A673 (cell line): ENCODE measurements around the gene WNT16.

ENCODE experiments used
- EZH2 ChIP-seq: fragments of 200-600 bp; sonication (generic); IDR thresholded peaks from 2 replicates; pipeline ENCODE4 v1.6.1; 2017; ENCODE audit warnings: borderline replicate concordance, low read depth, mild to moderate bottlenecking, mixed read lengths, antibody characterized with exemption, low read length; ENCODE audit not compliant: poor library complexity, severe bottlenecking
- TF ChIP-seq, protein P1 (sequence below): fragments of 300-800, 200-600 bp; sonication (generic); conservative IDR thresholded peaks from 2 replicates; pipeline ENCODE4 v1.5.1; 2017; ENCODE audit warnings: low read depth, mild to moderate bottlenecking, antibody characterized with exemption, low read length, moderate library complexity, mixed read lengths

DNA sequence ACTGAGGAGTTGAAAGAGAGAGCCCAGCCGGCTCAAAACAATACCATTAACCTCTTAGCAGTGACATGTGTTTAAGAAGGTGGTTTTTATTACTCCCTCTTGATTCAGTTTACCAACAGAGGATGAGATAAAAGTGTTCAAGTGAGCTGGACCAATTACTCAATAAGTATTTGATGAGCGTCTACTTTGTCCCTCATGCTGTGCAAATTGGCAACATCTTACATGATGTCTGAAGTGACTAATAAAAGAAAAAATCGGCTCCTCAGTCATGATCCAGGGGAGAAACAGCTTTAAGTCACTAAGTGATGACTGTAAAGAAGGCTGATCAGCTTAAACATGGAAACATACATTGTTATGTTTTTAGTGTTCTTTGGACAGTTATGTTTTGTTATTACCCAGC lies 7.8 kb downstream of the WNT16 start:
- TF ChIP-seq, protein P1, sequence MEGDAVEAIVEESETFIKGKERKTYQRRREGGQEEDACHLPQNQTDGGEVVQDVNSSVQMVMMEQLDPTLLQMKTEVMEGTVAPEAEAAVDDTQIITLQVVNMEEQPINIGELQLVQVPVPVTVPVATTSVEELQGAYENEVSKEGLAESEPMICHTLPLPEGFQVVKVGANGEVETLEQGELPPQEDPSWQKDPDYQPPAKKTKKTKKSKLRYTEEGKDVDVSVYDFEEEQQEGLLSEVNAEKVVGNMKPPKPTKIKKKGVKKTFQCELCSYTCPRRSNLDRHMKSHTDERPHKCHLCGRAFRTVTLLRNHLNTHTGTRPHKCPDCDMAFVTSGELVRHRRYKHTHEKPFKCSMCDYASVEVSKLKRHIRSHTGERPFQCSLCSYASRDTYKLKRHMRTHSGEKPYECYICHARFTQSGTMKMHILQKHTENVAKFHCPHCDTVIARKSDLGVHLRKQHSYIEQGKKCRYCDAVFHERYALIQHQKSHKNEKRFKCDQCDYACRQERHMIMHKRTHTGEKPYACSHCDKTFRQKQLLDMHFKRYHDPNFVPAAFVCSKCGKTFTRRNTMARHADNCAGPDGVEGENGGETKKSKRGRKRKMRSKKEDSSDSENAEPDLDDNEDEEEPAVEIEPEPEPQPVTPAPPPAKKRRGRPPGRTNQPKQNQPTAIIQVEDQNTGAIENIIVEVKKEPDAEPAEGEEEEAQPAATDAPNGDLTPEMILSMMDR, result no peak
- TF ChIP-seq EZH2, result no peak
